ENCODE data around the gene DDX23.

The DDX23 gene

GRCh38 chr12:48819986-48820725 lies 31.8 kb downstream of the DDX23 start:
- in situ Hi-C loops (cut with MboI; ENCODE audit: low pct_unique_long_range_greater_than_20kb, low sequenced_read_pairs, unreplicated experiment) = no loop called here
- DNase-seq (ENCODE audit: low spot score) = no peak
- no peak for TF ChIP-seq CTCF (IDR thresholded peaks at IDR 0.05; ENCODE audit: extremely low read depth, insufficient read depth, missing control alignments)

- no peak for DNase-seq (ENCODE audit: low spot score)
- peak; percentile 60 for TF ChIP-seq CTCF (IDR thresholded peaks at IDR 0.05; ENCODE audit: extremely low read depth, insufficient read depth, missing control alignments)
- in situ Hi-C loops (cut with MboI; ENCODE audit: low pct_unique_long_range_greater_than_20kb, low sequenced_read_pairs, unreplicated experiment) = no loop called here
Measured at GRCh38 chr12:48818831-48819590, 33.0 kb downstream of the DDX23 start.

- in situ Hi-C loops (cut with MboI; ENCODE audit: low pct_unique_long_range_greater_than_20kb, low sequenced_read_pairs, unreplicated experiment) = no loop called here
- TF ChIP-seq CTCF (IDR thresholded peaks at IDR 0.05; ENCODE audit: extremely low read depth, insufficient read depth, missing control alignments) = no peak
- DNase-seq (ENCODE audit: low spot score) = peak; percentile 85
Measured at GRCh38 chr12:48817873-48818830, 33.8 kb downstream of the DDX23 start, which contains the start of gene CACNB3. Gene CACNB3 (plus strand): TSS chr12:48818496. CDS start chr12:48818930, 434 bp downstream.

- TF ChIP-seq CTCF (IDR thresholded peaks at IDR 0.05; ENCODE audit: extremely low read depth, insufficient read depth, missing control alignments) = no peak
- DNase-seq (ENCODE audit: low spot score) = no peak
- in situ Hi-C loops (cut with MboI; ENCODE audit: low pct_unique_long_range_greater_than_20kb, low sequenced_read_pairs, unreplicated experiment) = no loop called here
Measured at GRCh38 chr12:48816143-48816854, 35.7 kb downstream of the DDX23 start.

- in situ Hi-C loops (cut with MboI; ENCODE audit: low pct_unique_long_range_greater_than_20kb, low sequenced_read_pairs, unreplicated experiment) = no loop called here
- peak; percentile 63 for DNase-seq (ENCODE audit: low spot score)
- TF ChIP-seq CTCF (IDR thresholded peaks at IDR 0.05; ENCODE audit: extremely low read depth, insufficient read depth, missing control alignments) = no peak
Measured at GRCh38 chr12:48815126-48816110, 36.5 kb downstream of the DDX23 start.

All from GM13977 (cell line).